GM18502 (cell line): ENCODE results near the gene JAGN1.
"Not testable (repeated sequence)": the region's sequence is repeated elsewhere in the genome, so short reads cannot be mapped to it uniquely, and the experiment has no call there.

ENCODE experiments used
- ATAC-seq: cut with Tn5 transposase; IDR thresholded peaks from one replicate; pipeline ENCODE4 v1.9.1; 2021; ENCODE audit warnings: mild to moderate bottlenecking; ENCODE audit not compliant: unreplicated experiment, poor library complexity

Gene JAGN1

GRCh38 chr3:9915254-9916141, 25.1 kb downstream of the JAGN1 start:
- ATAC-seq, result no peak

- ATAC-seq, result no peak
Measured at GRCh38 chr3:9916346-9916733, 25.9 kb downstream of the JAGN1 start.

GRCh38 chr3:9916734-9917680, 26.6 kb downstream of the JAGN1 start, which contains the start of gene IL17RC:
Gene IL17RC (plus strand): TSS chr3:9917098. CDS start chr3:9917316, 218 bp downstream.
- ATAC-seq, result no peak

- no peak for ATAC-seq
Measured at GRCh38 chr3:9917820-9918219, 27.4 kb downstream of the JAGN1 start.

GRCh38 chr3:9918261-9919038, 28.0 kb downstream of the JAGN1 start:
- no peak for ATAC-seq

GRCh38 chr3:9928158-9928557, 37.7 kb downstream of the JAGN1 start:
- ATAC-seq, result no peak

- no peak for ATAC-seq
Measured at GRCh38 chr3:9930804-9931418, 40.5 kb downstream of the JAGN1 start.

GRCh38 chr3:9932535-9932842, 42.1 kb downstream of the JAGN1 start:
- no peak for ATAC-seq

- peak; percentile 59 for ATAC-seq
Measured at GRCh38 chr3:9932843-9933560, 42.6 kb downstream of the JAGN1 start.

- peak; percentile 91 for ATAC-seq
Measured at GRCh38 chr3:9933561-9934234, 43.3 kb downstream of the JAGN1 start, which contains the start of gene CRELD1. Gene CRELD1 (plus strand): TSS chr3:9933834. CDS start chr3:9934439, 605 bp downstream.

- peak; percentile 1 for ATAC-seq
Measured at GRCh38 chr3:9934235-9934621, 43.8 kb downstream of the JAGN1 start.

GRCh38 chr3:9934993-9935392, 44.6 kb downstream of the JAGN1 start:
- no peak for ATAC-seq

GRCh38 chr3:9935966-9936510, 45.6 kb downstream of the JAGN1 start:
- no peak for ATAC-seq

GRCh38 chr3:9937486-9938238, 47.3 kb downstream of the JAGN1 start:
- no peak for ATAC-seq

GRCh38 chr3:9938966-9939365, 48.6 kb downstream of the JAGN1 start:
- no peak for ATAC-seq

GRCh38 chr3:9939906-9940305, 49.5 kb downstream of the JAGN1 start:
- ATAC-seq, result not testable (repeated sequence)

GRCh38 chr3:9940746-9941145, 50.3 kb downstream of the JAGN1 start:
- ATAC-seq, result no peak

- no peak for ATAC-seq
Measured at GRCh38 chr3:9942164-9942563, 51.8 kb downstream of the JAGN1 start.
